Right renal cortex interstitium (tissue), 3 donors: ENCODE results near the gene MFSD12. TPM values are rescaled to one million over a fixed set of nuclear protein-coding genes. Genes with fewer than 3 reads are reported as not detected.

Experiments used
- DNase-seq, 3 donors: peaks; one replicate each; pipeline ENCODE4 v3.0.0-alpha.2; 2013; ENCODE audit warnings: low read depth in 3 of 3, low spot score in 2 of 3
- polyA plus RNA-seq, 3 donors: library from polyadenylated mRNA; unstranded; fragments of 120-200 nt; gene quantifications; one replicate each; pipeline ENCODE4 v1.2.1, GENCODE V29; 2013; ENCODE audit not compliant: insufficient read length in 3 of 3

The MFSD12 gene
- polyA plus RNA-seq, 3 donors = 47.2 to 53.4 (median 48.2) TPM

DNA sequence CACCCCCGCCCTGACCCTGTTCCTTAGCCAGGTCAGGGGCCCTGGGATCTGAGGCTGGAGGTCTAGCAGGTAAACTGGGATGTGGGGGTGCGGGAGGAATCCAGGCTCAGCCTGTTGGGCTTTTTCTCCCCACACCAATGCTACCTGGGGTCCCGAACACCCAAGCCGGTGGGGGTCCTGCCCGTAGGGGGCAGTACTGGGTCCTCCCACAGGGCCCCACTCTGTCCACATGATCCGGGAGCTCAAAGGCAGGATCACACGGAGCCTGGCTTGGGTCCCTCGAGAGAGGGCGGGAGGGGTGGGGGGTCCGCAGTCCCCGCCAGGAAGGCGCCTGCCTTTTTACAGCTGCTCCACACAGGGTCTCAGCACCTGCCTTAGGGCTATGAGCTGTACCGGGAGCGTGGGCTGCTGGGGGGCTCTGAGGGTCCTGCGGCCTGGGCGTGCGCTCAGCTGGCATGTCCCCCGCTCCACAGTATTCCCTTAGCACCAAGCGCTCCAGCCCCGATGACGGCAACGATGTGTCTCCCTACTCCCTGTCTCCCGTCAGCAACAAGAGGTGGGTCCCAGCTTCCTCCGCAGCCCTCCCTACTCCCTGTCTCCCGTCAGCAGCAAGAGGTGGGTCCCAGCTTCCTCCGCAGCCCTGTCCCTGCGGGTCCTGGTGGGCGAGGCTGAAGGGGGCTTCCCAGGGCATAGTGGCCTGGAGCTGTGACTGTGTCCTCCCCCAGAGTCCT lies 30.7 kb downstream of the MFSD12 start:
- DNase-seq = no peak

DNA sequence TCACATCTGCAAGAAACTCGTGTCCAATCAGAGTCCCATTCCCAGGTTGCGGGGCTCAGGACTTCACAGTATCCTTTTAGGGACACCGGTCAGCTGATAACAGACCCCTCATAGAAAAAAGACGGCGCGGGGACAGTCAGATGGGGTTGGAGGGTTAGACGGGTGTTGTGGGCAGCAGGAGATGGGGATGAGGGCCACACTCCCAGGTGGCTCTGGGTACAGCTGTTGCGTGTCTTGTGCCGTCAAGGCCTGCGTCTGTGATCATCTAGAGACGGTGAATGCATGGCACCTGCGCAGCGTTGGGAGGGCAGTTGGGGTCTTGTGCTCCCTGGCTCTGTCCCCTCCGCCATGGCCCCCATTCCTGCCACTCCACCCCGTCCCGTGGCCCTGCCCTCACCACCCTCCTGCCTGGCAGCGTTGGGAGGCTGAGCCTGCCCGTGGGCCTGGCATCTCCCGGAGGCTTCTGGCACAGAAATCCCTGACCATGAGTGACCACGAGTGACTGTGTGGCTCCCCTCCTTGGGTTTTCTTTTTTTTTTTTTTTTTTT lies 32.4 kb downstream of the MFSD12 start:
- no peak for DNase-seq

DNA sequence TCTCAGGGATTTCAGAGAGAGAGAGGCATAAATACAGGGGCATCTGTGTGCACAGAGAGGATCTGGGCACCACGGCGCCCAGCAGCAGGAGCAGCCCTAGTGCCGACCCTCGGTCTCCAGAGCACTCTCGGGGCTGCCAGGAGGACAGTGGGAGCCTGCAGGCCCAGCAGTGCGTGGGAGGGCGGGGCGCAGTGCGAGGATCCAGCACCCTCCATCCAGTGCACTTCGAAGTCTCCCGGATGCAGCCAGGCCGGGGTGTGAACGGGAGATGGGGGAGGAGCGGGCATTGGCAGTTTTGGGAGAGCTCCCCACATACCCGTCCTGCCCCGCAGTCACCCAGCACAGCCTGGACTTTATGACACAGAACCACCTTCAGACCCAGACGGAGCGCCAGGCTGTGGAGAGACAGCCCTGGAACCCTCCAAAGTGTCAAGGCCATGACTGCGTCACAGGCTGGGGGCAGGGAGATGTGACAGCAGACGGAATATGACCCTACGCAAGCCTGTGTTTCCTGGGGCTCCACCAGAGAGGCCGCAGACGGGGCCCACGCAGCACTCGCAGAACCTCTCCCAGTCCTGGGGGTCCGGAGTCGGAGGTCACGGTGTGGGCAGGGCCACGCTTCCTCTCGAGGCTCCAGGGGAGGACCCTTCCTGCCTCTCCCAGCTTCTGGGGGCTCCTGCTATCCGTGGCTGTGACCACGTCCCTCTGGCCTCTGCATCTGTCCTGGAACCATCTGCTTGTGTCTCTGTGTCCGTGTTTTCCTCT lies 33.1 kb downstream of the MFSD12 start:
- DNase-seq = no peak

DNA sequence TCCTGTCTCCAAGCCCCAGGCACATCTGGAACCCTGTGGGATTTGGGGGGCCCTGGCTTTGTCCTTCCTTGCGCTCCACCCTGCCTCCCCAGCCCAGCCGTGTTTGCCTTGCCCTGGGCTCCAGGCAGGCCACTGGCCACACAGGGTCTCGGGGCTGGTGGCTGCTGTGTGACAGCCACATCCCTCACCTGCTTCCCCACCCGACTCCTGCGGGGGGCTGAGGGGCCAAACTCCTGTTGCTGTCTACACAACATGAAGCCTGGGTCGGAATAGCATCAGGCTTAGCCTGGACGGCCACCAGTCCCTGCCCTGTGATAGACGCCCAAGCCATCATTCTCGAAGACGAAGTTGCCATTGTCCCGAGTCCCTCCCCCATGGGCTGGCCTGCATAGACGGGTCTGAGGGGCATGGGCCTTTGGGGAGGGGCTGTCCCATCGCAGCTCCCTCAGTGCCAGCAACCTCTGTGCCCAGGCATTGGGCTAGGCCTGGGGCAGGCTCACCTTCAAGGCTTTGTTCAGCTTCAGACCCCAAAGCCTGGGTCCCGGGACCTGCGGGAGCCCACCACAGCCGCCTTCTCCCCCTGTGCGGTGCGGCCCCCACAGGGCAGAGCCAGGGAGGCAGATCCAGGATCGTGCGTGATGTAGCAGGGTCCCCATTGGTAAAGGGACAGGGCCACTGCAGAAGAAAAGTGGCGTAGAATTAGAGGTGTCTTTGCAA lies 33.9 kb downstream of the MFSD12 start:
- no peak for DNase-seq

DNA sequence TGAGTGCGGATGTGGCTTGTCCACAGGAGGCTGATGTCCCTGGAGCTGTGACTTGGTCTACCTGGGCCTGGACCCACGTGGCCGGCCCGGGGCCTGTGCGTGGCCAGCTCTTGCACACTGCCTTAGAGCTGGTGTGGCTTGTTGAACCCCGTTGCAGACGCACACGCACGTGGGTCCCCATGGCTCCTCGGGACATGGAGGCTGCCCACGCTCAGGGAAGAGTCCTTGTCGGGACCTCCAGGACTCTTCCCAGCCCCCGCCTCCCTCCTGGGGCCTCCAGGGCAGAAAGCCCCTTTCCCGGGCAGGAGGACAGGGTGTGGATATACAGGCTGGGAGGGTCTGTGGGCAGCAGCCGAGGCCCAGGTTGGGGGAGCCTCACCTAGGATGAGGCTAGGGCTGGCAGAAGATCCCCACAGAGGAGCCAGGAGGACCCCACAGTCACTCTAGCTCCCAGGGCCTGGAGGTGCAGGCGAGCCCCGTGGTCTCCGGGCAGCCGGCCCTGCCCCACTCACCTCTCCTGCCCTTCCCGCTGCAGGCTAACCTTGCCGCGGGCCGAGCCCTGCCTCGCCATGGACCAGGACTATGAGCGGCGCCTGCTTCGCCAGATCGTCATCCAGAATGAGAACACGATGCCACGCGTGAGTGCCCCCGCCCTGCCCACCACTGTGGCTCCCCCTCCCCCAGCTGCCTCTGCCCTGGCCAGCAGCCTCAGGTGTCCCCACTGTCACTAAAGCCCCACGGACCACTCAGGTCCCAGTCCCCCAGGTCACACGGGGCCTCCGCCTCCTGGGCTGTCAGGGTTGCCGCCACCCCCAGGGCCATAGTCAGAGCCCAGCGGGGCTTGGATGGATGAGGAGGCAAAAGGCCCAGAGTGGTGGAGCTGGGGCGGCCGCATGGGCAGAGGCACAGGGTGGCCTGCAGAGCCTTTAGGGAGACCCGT lies 34.7 kb downstream of the MFSD12 start:
- no peak for DNase-seq

DNA sequence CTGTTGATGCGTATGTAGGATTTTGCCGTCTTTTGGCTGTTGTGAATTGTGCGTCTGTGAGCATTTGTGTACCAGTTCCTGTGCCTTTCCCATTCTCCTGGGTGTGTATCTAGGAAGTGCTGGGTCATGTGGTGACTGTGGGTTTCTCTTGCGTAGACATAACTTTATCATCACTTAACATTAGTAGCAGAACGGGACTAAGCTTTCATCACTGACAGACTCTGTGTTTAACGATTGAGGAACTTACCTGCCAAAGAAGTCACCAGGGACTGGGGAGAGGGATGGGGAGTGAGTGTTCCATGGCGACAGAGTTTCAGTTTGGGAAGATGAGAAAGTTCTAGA lies 36.3 kb downstream of the MFSD12 start:
- DNase-seq = no peak

DNA sequence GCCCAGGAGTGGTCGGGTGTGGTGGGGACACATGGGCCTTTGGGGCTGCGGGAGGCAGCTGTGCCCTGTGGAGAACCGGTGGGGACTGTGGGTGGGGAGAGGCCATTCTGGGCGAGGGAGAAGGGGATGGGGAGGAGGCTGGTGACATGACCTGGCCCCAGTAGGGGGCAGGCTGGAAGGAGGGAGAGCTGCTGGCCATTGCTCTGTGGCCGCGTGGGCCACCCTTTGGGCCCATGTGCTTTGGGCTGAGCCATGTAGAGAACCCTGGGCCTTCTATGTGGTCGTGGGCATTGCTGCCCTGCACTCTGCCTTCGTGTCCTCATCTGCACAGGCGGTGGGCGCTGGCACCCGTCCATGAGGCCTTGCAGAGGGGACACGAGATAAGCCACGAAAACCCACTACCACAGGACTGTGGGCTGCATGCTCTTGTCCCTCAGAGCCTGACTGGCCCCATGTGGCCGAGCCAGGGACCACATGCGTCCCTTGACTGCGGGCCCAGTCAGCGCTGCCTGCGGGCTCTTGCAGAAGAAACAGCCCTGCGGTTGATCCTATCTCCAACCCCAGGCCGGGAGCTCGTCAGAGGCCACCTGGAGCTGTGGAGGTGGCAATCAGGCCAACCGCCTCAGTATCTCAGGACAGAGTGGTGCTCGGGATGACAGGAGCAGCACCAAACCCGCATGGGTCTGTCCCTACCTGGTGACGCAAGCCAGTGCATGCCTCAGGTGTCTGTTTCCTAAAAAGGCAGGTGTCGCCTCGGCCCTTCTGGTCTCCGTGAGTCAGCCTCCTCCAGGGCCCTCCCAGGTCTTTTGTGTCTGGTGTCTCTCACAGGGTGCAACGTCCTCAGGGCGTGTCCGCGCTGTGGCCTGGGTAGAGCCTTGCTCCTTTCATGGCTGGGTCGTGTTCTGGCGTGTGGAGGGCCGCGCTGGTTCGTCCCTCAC lies 37.0 kb downstream of the MFSD12 start:
- no peak for DNase-seq

DNA sequence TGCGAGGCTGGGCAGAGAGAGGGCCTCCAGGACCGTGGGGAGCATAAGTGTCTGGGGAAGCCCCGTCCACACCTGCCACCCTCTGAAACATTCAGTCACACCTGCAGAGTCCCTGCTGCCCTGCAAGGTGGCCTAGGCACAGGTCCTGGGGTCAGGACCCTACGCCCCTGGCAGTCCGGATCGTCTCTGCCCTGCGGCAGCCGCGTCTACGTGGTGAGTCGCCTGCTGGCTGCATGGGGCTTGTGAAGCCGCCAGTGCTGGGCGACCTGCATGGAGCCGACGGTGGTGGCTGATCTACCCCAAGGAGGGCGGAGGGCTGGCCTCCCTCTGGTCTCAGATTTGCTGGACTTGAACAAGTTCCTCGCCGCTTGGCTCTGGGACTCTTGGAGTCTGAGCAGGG lies 38.3 kb downstream of the MFSD12 start:
- DNase-seq = no peak

DNA sequence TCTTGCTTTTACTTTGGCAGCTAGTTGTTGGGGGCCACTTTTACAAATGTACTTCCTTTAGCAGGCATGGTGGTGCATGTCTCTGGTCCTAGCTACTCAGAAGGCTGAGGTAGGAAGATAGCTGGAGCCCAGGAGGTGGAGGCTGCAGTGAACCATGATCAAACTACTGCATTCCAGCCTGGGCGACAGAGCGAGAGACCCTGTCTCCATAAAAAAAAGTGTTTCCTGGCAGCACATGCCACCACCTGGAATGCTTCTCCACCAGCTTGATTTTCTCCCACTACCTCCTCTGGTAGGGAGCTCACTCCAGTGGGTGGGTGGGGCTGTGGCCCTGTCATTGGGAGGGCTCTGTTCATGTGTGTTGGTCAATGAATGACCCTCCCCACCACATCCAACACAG lies 38.7 kb downstream of the MFSD12 start:
- DNase-seq = no peak

DNA sequence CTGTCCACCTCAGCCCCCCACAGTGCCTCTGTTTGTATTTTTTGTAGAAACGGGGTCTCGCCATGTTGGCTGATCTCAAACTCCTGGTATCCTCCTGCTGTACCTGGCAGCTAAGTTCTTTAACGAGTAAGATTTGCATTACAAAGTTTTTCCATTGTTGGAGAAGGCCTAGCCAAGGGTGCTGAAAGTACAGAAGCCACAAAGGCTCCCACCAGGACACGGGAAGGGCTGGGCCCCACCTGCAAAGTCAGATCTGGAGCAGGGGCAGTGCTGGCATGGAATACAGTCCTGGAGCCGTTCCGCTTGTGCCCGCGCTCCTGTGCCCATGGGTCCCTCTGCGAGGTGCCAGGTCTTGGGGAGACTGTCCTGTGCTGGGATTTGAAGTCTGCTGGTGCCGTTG lies 39.1 kb downstream of the MFSD12 start:
- no peak for DNase-seq

DNA sequence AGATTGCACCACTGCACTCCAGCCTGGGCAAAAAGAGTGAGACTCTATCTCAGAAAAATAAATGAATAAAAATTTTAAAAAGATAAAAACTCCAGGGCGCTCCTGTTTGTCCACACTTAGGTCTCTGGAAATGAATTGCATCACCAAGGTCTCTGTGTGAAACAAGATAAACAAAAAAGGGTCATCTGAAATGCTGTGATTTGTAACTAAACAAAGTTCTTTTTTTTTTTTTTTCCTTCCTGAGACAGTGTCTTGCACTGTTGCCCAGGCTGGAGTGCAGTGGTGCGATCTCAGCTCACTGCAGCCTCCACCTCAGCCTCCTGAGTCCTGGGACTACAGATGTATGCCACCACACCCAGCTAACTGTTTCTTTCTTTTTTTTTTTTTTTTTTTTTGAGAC lies 39.7 kb downstream of the MFSD12 start:
- DNase-seq = no peak

DNA sequence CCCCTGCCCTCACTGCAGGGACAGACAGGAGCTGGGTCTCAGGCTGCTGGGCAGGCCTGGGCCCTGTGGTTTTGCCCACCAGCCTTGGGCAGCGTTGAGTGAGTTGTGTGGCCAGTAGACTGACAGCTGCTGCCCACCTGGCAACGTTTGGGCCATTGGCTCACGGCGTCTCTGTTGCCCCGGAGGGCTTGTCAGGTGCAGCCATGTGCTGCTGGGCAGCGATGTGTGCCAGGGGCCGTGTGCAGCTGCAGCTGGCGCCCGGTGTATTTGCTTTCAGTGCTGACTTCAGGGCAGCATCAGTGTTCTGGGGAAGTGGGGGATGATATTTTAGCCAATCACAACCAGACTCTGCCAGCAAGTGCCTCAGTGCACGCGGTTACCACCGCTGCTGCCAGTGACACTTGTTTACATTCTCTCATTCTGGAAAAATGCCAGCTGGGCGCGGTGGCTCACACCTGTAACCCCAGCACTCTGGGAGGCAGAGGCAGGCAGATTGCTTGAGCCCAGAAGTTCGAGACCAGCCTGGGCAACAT lies 40.6 kb downstream of the MFSD12 start:
- no peak for DNase-seq

DNA sequence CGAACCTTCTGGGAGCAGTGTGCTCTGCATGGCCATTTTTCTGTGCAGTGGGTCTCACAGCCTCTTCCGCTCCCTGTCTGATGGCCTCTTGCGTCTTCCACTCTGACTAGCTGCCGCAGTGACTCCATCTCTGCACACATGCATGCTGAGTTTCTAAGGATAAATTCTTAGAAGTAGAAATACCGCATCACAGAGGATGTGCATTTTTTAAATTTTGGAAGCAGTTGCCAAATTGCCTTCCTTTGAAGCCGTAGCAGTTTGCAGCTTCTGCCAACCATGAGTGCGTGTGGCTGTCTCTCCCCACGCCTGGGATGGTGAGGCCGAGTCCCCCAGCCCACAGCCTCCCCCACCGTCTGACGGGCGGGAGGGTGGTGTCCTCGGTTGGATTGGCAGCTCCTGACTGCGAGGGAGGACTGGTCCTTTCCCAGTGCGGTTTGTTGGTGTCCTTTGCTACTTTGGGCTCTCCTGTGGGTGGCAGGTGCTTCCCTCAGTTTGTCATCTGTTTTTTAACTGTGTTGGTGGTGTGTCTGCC lies 41.4 kb downstream of the MFSD12 start:
- DNase-seq = no peak

DNA sequence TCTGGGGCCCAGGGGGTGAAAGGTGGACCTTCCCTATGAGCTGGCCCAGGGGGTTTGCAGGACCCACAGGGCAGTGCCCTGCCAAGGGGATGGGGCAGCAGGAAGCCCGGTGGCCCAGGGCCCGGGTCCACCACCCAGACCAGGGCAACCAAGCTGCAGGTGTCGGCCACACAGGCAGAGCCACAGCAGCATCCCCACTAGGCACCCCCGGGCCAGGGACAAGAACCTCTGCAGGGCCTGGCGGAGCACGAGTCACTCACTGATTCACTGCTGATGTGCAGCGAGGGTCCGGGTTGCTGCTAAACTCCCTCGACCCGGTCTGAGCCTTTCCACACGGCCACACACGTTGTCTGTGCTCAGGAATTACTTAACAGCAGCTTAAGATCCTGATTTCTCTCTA lies 42.5 kb downstream of the MFSD12 start:
- no peak for DNase-seq

DNA sequence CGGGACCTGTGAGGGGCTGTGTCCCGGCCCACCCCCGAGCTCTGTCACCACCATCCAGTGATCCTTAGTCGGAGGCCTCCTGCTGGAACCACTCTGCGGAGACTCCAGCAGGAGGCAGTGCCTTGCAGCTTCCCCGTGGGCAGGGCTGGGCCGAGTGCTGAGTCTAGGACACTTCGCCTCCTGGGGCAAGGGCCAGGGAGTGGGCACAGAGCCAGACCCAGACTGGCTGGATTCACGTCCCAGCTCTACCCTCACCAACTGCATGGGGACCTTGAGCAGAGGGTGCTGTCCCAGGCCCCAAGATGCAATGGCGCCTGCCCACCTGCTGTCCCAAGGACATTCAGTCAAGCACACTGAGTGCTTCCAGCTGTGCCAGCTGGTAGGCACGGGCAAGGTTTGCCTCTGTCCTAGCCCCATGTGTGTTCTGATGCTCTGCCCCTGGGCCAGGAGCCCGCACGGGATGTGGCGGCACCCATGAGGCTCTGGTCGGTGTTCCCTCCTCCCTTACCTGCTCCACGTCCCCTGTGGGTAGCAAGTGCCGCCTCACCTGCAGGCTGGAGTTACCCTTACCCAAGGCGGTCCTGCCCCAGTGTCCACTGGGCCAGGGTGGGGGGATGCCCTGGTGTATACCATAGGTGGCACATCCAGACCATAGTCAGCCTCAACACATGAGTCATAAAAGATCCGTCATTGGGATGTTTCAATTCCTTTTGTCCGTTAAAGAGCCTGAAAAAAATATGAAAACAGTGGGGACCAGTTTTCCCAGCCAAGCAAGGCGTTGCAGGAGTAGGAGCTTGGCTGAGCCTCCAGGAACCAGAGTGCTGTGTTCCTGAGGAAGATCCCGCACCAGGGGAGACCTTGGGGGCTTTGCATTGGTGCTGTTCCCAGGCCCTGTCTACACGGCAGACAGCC lies 43.9 kb downstream of the MFSD12 start:
- DNase-seq = no peak

DNA sequence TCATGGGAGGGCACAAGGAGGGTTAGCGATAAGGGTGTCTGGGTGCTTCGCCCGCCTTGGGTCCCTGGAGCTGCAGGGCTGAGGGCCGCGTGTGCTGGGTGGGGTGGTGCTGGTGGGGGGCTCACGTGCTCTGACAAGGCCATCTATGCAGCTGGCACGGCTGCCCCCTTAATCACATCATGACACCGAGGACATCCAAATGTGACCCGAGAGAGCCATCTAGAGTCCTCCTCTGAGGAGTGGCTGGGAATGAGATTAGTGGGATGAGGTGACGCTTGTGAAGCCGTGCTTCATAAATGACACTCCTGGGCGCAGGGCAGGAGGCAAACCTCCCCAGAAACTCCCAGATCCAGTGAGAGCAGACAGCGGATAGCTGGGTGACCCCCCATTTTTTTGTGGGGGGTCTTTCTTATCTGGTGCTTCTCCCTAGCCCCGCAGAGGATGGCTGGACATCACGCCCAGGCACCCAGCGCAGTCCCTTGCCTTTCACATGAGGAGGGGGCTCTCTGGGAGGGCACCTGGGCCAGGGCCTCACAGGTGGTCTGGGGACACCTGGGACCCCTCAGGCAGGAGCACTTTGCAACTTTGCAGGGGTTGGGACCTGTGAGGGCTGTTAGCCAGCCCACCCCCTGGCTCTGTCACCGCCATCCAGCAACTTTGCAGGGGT lies 44.7 kb downstream of the MFSD12 start:
- DNase-seq = no peak
